CD4-positive, alpha-beta T cell treated with Interleukin-17A for 4 hours (primary cell): ENCODE measurements around the gene POLE.
"Not testable (repeated sequence)": the region's sequence is repeated elsewhere in the genome, so short reads cannot be mapped to it uniquely, and the experiment has no call there.

ENCODE experiments used
- DNase-seq: peaks from one replicate; pipeline ENCODE4 v3.0.0-alpha.2; 2020; ENCODE audit warnings: mixed read lengths

The POLE gene

GRCh38 chr12:132717011-132717410 is 29.9 kb upstream of the POLE start:
- no peak for DNase-seq

GRCh38 chr12:132716356-132716755 is 29.2 kb upstream of the POLE start:
- DNase-seq = no peak

GRCh38 chr12:132715874-132716273 is 28.7 kb upstream of the POLE start:
- no peak for DNase-seq

- DNase-seq = no peak
Observed at GRCh38 chr12:132713123-132713522, 26.0 kb upstream of the POLE start.

- peak; percentile 30 for DNase-seq
Observed at GRCh38 chr12:132711080-132711843, 24.1 kb upstream of the POLE start.

- DNase-seq = peak; percentile 94
Observed at GRCh38 chr12:132710405-132711079, 23.4 kb upstream of the POLE start, which contains the start of gene PGAM5. Gene PGAM5 (plus strand): TSS chr12:132710842. CDS start chr12:132710877, 35 bp downstream.

GRCh38 chr12:132710043-132710404 is 22.9 kb upstream of the POLE start:
- DNase-seq = no peak

GRCh38 chr12:132708150-132708549 is 21.0 kb upstream of the POLE start:
- DNase-seq = no peak

GRCh38 chr12:132707241-132707640 is 20.1 kb upstream of the POLE start:
- no peak for DNase-seq

- no peak for DNase-seq
Observed at GRCh38 chr12:132703641-132704040, 16.5 kb upstream of the POLE start.

GRCh38 chr12:132702640-132703039 is 15.5 kb upstream of the POLE start:
- DNase-seq = no peak

- no peak for DNase-seq
Observed at GRCh38 chr12:132700212-132700822, 13.2 kb upstream of the POLE start.

GRCh38 chr12:132698341-132698740 is 11.2 kb upstream of the POLE start:
- no peak for DNase-seq

GRCh38 chr12:132695431-132695830 is 8.3 kb upstream of the POLE start:
- no peak for DNase-seq

- not testable (repeated sequence) for DNase-seq
Observed at GRCh38 chr12:132694888-132695287, 7.7 kb upstream of the POLE start.

GRCh38 chr12:132692030-132692429 is 4.9 kb upstream of the POLE start:
- not testable (repeated sequence) for DNase-seq

GRCh38 chr12:132690112-132690511 is 3.0 kb upstream of the POLE start:
- no peak for DNase-seq

- DNase-seq = no peak
Observed at GRCh38 chr12:132689227-132689626, 2.1 kb upstream of the POLE start.

GRCh38 chr12:132686825-132687210 is 324 bp downstream of the POLE start:
- DNase-seq = no peak

GRCh38 chr12:132685400-132685799 is 1.7 kb downstream of the POLE start:
- DNase-seq = no peak

GRCh38 chr12:132677492-132677891 is 9.7 kb downstream of the POLE start:
- DNase-seq = no peak

- no peak for DNase-seq
Observed at GRCh38 chr12:132675757-132676432, 11.2 kb downstream of the POLE start.

GRCh38 chr12:132674561-132674960 is 12.6 kb downstream of the POLE start:
- no peak for DNase-seq
